GM23338 (cell line): Measurements from ENCODE around the gene RPL26. TPM values are rescaled to one million over a fixed set of nuclear protein-coding genes. Genes with fewer than 3 reads are reported as not detected.

Source experiments
- ATAC-seq: fragments of 200-7000 bp; cut with Tn5 transposase; 3 replicates; pipeline ENCODE4 v1.9.1; 2020
- DNase-seq: peaks from one replicate; pipeline ENCODE4 v3.0.0-alpha.2; 2015; ENCODE audit warnings: low spot score
- H2AFZ ChIP-seq: fragments of 200-600 bp; sonication (generic); 2 replicates; pipeline ENCODE4 v1.8.0; 2016; ENCODE audit warnings: antibody characterized with exemption, mild to moderate bottlenecking, moderate library complexity
- H3F3A ChIP-seq: fragments of 200-600 bp; sonication (generic); replicated peaks from 2 replicates; pipeline ENCODE4 v1.8.0; 2017; ENCODE audit warnings: antibody characterized with exemption, mixed run types, low read depth
- H3K27ac ChIP-seq: fragments of 200-600 bp; sonication (generic); 2 replicates; pipeline ENCODE4 v1.6.1; 2016; ENCODE audit warnings: low read depth
- H3K27me3 ChIP-seq: fragments of 200-600 bp; sonication (generic); 2 replicates; pipeline ENCODE4 v1.8.0; 2016; ENCODE audit warnings: mild to moderate bottlenecking, mixed run types, moderate library complexity; ENCODE audit not compliant: insufficient read depth
- H3K36me3 ChIP-seq: fragments of 200-600 bp; sonication (generic); 2 replicates; pipeline ENCODE4 v1.8.0; 2016; ENCODE audit warnings: mild to moderate bottlenecking; ENCODE audit not compliant: insufficient read depth
- H3K4me1 ChIP-seq: fragments of 200-600 bp; sonication (generic); 2 replicates; pipeline ENCODE4 v1.8.0; 2016; ENCODE audit warnings: mild to moderate bottlenecking, moderate library complexity; ENCODE audit not compliant: insufficient read depth
- H3K4me2 ChIP-seq: fragments of 200-600 bp; sonication (generic); 2 replicates; pipeline ENCODE4 v1.7.1; 2017; ENCODE audit warnings: mixed run types
- H3K4me3 ChIP-seq: fragments of 200-600 bp; sonication (generic); 2 replicates; pipeline ENCODE4 v1.6.1; 2016; ENCODE audit warnings: mixed run types
- H3K79me2 ChIP-seq: fragments of 200-600 bp; sonication (generic); replicated peaks from 2 replicates; pipeline ENCODE4 v1.8.0; 2017; ENCODE audit warnings: mild to moderate bottlenecking; ENCODE audit not compliant: insufficient read depth
- H3K9me2 ChIP-seq: fragments of 200-600 bp; sonication (generic); 2 replicates; pipeline ENCODE4 v1.8.0; 2017; ENCODE audit not compliant: insufficient read depth
- H4K20me1 ChIP-seq: fragments of 200-600 bp; sonication (generic); replicated peaks from 2 replicates; pipeline ENCODE4 v1.8.0; 2017; ENCODE audit warnings: mild to moderate bottlenecking; ENCODE audit not compliant: insufficient read depth
- H3K27ac Mint-ChIP-seq: 2 replicates; pipeline ENCODE4 v1.8.0; 2020; ENCODE audit warnings: inconsistent platforms, mild to moderate bottlenecking, moderate library complexity, mixed read lengths
- H3K27me3 Mint-ChIP-seq: 3 replicates; pipeline ENCODE4 v1.8.0; 2022; ENCODE audit warnings: low read depth, mild to moderate bottlenecking, moderate library complexity, mixed read lengths, inconsistent platforms; ENCODE audit not compliant: insufficient read depth, poor library complexity
- H3K36me3 Mint-ChIP-seq: 3 replicates; pipeline ENCODE4 v1.8.0; 2021; ENCODE audit warnings: low read depth, mild to moderate bottlenecking, inconsistent platforms, moderate library complexity, mixed read lengths
- H3K4me1 Mint-ChIP-seq: 3 replicates; pipeline ENCODE4 v1.8.0; 2020; ENCODE audit warnings: mild to moderate bottlenecking, inconsistent platforms, mixed read lengths
- H3K4me3 Mint-ChIP-seq: 3 replicates; pipeline ENCODE4 v1.8.0; 2021; ENCODE audit warnings: moderate library complexity, mild to moderate bottlenecking, inconsistent platforms, mixed read lengths
- H3K9me3 Mint-ChIP-seq: 3 replicates; pipeline ENCODE4 v1.8.0; 2020; ENCODE audit warnings: moderate library complexity, mild to moderate bottlenecking, inconsistent platforms, mixed read lengths
- CREB1 ChIP-seq: fragments of 250-450 bp; sonication (Bioruptor Pico); IDR thresholded peaks from 2 replicates; pipeline ENCODE4 v1.5.0; 2020; ENCODE audit warnings: low read depth, mild to moderate bottlenecking, moderate library complexity
- CTCF ChIP-seq, 2 experiments: fragments of 200-600 bp in 1 of 2; sonication (generic) in 1 of 2; conservative IDR thresholded peaks; 2 replicates each; pipeline versions ENCODE4 v1.5.1 to v1.6.1; 2016 to 2017; ENCODE audit warnings: antibody characterized with exemption in 2 of 2, low read depth in 2 of 2, mild to moderate bottlenecking in 2 of 2, moderate library complexity in 1 of 2
- EZH2 ChIP-seq: fragments of 200-600 bp; sonication (generic); IDR thresholded peaks from one replicate; pipeline ENCODE4 v1.8.0; 2017; ENCODE audit warnings: antibody characterized with exemption, mild to moderate bottlenecking, low read depth; ENCODE audit not compliant: unreplicated experiment
- EZH2phosphoT487 ChIP-seq: fragments of 200-600 bp; sonication (generic); IDR thresholded peaks from one replicate; pipeline ENCODE4 v1.8.1; 2018; ENCODE audit warnings: antibody characterized with exemption; ENCODE audit not compliant: unreplicated experiment
- JUNB ChIP-seq: IDR thresholded peaks from one replicate; pipeline ENCODE4 v1.6.1; 2016; ENCODE audit warnings: antibody characterized with exemption; ENCODE audit not compliant: unreplicated experiment
- NANOG ChIP-seq: IDR thresholded peaks from 2 replicates; pipeline ENCODE4 v1.6.1; 2016; ENCODE audit warnings: antibody characterized with exemption, borderline replicate concordance
- POLR2AphosphoS5 ChIP-seq: IDR thresholded peaks from 2 replicates; pipeline ENCODE4 v1.6.1; 2016; ENCODE audit warnings: antibody characterized with exemption, low read depth
- STAT1 ChIP-seq: IDR thresholded peaks from one replicate; pipeline ENCODE4 v1.6.1; 2016; ENCODE audit warnings: antibody characterized with exemption; ENCODE audit not compliant: unreplicated experiment
- ZNF114 ChIP-seq: fragments of 250-450 bp; sonication (Bioruptor Pico); IDR thresholded peaks from 2 replicates; pipeline ENCODE4 v1.5.0; 2020; ENCODE audit warnings: mild to moderate bottlenecking, moderate library complexity
- ZNF331 ChIP-seq: fragments of 250-450 bp; sonication (Bioruptor Pico); IDR thresholded peaks from 2 replicates; pipeline ENCODE4 v1.5.0; 2020; ENCODE audit warnings: low read depth, mild to moderate bottlenecking, moderate library complexity
- ZNF462 ChIP-seq: fragments of 250-450 bp; sonication (Bioruptor Pico); IDR thresholded peaks from 2 replicates; pipeline ENCODE4 v1.5.0; 2020; ENCODE audit warnings: mild to moderate bottlenecking, moderate library complexity
- polyA plus RNA-seq: library from polyadenylated mRNA; unstranded; fragments of >200 nt; fragmentation: Nextera tagmentation; extraction: Ambion mirVana; gene quantifications from 2 replicates; pipeline ENCODE4 v1.2.1, GENCODE V29; 2016
- total RNA-seq: library from RNA; depleted of rRNA; stranded (reverse); fragments of >200 nt; shearing (Covaris generic); gene quantifications from 2 replicates; pipeline ENCODE4 v1.2.3, GENCODE V29; 2014
- TF ChIP-seq, protein P1 (sequence below): IDR thresholded peaks from 2 replicates; pipeline ENCODE4 v1.6.1; 2016; ENCODE audit warnings: antibody characterized with exemption
- TF ChIP-seq, protein P2 (sequence below): IDR thresholded peaks from one replicate; pipeline ENCODE4 v1.6.1; 2018; ENCODE audit warnings: antibody characterized with exemption; ENCODE audit not compliant: unreplicated experiment

The RPL26 gene
- total and polyA plus RNA-seq, 2 experiments from 2014 or later: 2,274 to 3,158 TPM

- peak overlapping the region; percentile 84; the same call in 1 of the 2 replicates for H3K4me2 ChIP-seq
- H3K27ac Mint-ChIP-seq: peak overlapping the region; percentile 53; the same call in 1 of the 2 replicates
These were observed 1.9 kb upstream of the RPL26 start for GRCh38 chr17:8384801-8385378.

More at GRCh38 chr17:8384801-8385378, 1.9 kb upstream of the RPL26 start:
- DNase-seq (peak; percentile 80), ATAC-seq (no peak)
- Mint-ChIP-seq H3K36me3 (peaks cover 38% of the 10 kb centered on the region), H3K4me3 (peak overlapping the region; percentile 100), H3K27me3 (peaks cover 21% of the 10 kb centered on the region), H3K9me3 (peaks cover 3% of the 10 kb centered on the region; the same call in 1 of the 3 replicates), H3K4me1 (peaks cover 30% of the 10 kb centered on the region)
- Histone ChIP-seq H3K4me1 (peaks cover 22% of the 10 kb centered on the region), H3F3A (peaks cover 27% of the 10 kb centered on the region), H4K20me1 (peaks cover 22% of the 10 kb centered on the region), H3K27me3 (no peaks in the 10 kb centered on the region), H3K9me2 (no peaks in the 10 kb centered on the region), H3K79me2 (peaks cover 30% of the 10 kb centered on the region), H3K36me3 (peaks cover 22% of the 10 kb centered on the region), H3K4me3 (peak overlapping the region; percentile 93; the same call in 1 of the 2 replicates), H2AFZ (no peak overlapping the region), H3K27ac (peak overlapping the region; percentile 40)
- TF ChIP-seq ZNF331 (no peak), NANOG (no peak), JUNB (no peak), CREB1 (CRISPR knock-in tag) (no peak), STAT1 (no peak), EZH2phosphoT487 (no peak), POLR2AphosphoS5 (no peak), ZNF114 (CRISPR knock-in tag) (no peak), CTCF (conservative IDR thresholded peaks at IDR 0.05; ENCODE audit: low read depth in 2 of 2) (no peak), EZH2 (no peak), ZNF462 (CRISPR knock-in tag) (no peak)
- TF ChIP-seq, protein P1, sequence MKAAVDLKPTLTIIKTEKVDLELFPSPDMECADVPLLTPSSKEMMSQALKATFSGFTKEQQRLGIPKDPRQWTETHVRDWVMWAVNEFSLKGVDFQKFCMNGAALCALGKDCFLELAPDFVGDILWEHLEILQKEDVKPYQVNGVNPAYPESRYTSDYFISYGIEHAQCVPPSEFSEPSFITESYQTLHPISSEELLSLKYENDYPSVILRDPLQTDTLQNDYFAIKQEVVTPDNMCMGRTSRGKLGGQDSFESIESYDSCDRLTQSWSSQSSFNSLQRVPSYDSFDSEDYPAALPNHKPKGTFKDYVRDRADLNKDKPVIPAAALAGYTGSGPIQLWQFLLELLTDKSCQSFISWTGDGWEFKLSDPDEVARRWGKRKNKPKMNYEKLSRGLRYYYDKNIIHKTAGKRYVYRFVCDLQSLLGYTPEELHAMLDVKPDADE: no peak
- TF ChIP-seq, protein P2, sequence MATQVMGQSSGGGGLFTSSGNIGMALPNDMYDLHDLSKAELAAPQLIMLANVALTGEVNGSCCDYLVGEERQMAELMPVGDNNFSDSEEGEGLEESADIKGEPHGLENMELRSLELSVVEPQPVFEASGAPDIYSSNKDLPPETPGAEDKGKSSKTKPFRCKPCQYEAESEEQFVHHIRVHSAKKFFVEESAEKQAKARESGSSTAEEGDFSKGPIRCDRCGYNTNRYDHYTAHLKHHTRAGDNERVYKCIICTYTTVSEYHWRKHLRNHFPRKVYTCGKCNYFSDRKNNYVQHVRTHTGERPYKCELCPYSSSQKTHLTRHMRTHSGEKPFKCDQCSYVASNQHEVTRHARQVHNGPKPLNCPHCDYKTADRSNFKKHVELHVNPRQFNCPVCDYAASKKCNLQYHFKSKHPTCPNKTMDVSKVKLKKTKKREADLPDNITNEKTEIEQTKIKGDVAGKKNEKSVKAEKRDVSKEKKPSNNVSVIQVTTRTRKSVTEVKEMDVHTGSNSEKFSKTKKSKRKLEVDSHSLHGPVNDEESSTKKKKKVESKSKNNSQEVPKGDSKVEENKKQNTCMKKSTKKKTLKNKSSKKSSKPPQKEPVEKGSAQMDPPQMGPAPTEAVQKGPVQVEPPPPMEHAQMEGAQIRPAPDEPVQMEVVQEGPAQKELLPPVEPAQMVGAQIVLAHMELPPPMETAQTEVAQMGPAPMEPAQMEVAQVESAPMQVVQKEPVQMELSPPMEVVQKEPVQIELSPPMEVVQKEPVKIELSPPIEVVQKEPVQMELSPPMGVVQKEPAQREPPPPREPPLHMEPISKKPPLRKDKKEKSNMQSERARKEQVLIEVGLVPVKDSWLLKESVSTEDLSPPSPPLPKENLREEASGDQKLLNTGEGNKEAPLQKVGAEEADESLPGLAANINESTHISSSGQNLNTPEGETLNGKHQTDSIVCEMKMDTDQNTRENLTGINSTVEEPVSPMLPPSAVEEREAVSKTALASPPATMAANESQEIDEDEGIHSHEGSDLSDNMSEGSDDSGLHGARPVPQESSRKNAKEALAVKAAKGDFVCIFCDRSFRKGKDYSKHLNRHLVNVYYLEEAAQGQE: no peak
